Measurements from ENCODE around the gene HOXB8. TPM values are rescaled to one million over a fixed set of nuclear protein-coding genes. Genes with fewer than 3 reads are reported as not detected.

Gene HOXB8
- total and polyA plus RNA-seq, 10 of the 15 experiments (the other 5 are each of a cell fraction or from before 2014, with no cell fraction given), result 0.21 TPM; not detected in 9

- peaks cover 16 to 38% of the 10 kb centered on the region in 2 experiments for H3K27me3 ChIP-seq (replicated peaks in 1 of 2; ENCODE audit: control insufficient read depth in 2 of 2, insufficient read depth in 2 of 2, low read length in 1 of 2)
- ATAC-seq, result no peak
- ChIA-PET POLR2A (interaction anchor here (0.6 to 1.7 kb wide), 5 partner anchors 8 to 488 kb away, joined by 3 to 11 read pairs (median 7); partner anchors contain the start of gene HOXB5), CTCF (interaction anchor here (0.6 to 1.9 kb wide), 12 partner anchors 8 to 583 kb away, joined by 3 to 7 read pairs (median 4); partner anchors contain the start of gene HOXB7), RAD21 (ENCODE audit: unreplicated experiment) (interaction anchor here (0.6 to 2.1 kb wide), 10 partner anchors 9 to 576 kb away, joined by 3 to 8 read pairs (median 3); partner anchors contain the start of genes HOXB5 and HOXB9), SMC1A (ENCODE audit: uncharacterized antibody, unreplicated experiment) (interaction anchor here (0.9 to 2.3 kb wide), 5 partner anchors 9 to 344 kb away, joined by 3 to 8 read pairs (median 5); partner anchors contain the start of gene HOXB8)
- no peak overlapping the region for H3K9ac ChIP-seq (ENCODE audit: control insufficient read depth, insufficient read depth, low read length)
- in situ Hi-C loops (cut with MboI) (no loop called here), intact Hi-C loops (cut with micrococcal nuclease; ENCODE audit: unreplicated experiment) (no loop called here)
- no peaks in the 10 kb centered on the region for H3K79me2 ChIP-seq (ENCODE audit: control insufficient read depth, insufficient read depth, low read length)
- no TSS peak for BruUV-seq (replicated peaks)
- peaks cover 6% of the 10 kb centered on the region; the same call in 1 of the 2 replicates for H3K4me1 ChIP-seq (ENCODE audit: control insufficient read depth, insufficient read depth, low read length)
- FAIRE-seq, result no peak
- H3K4me3 ChIP-seq, result no peak overlapping the region
- H3K4me2 ChIP-seq (ENCODE audit: control insufficient read depth, insufficient read depth), result no peak overlapping the region
- H4K20me1 ChIP-seq (ENCODE audit: control insufficient read depth, insufficient read depth), result no peaks in the 10 kb centered on the region
- H3K27ac ChIP-seq (ENCODE audit: control insufficient read depth, insufficient read depth), result no peak overlapping the region
- DNase-seq (ENCODE audit: low read depth, low spot score), result no peak
- 28% methylated on average over 35 of the region's 35 CpGs for WGBS (ENCODE audit: insufficient coverage, insufficient replicate concordance, low lambda C conversion rate, missing lambda C conversion rate)
- H3K36me3 ChIP-seq (ENCODE audit: control insufficient read depth in 2 of 2, insufficient read depth in 2 of 2, low read length in 1 of 2), result no peaks in the 10 kb centered on the region
- no peaks in the 10 kb centered on the region for H3K9me3 ChIP-seq (replicated peaks; ENCODE audit: control insufficient read depth, insufficient read depth, low read length)
- H2AFZ ChIP-seq (ENCODE audit: control insufficient read depth, low read depth, low read length), result no peak overlapping the region
- no peak for TF ChIP-seq MTA2 (IDR thresholded peaks at IDR 0.05; ENCODE audit: low read depth)
- TF ChIP-seq, protein P1, sequence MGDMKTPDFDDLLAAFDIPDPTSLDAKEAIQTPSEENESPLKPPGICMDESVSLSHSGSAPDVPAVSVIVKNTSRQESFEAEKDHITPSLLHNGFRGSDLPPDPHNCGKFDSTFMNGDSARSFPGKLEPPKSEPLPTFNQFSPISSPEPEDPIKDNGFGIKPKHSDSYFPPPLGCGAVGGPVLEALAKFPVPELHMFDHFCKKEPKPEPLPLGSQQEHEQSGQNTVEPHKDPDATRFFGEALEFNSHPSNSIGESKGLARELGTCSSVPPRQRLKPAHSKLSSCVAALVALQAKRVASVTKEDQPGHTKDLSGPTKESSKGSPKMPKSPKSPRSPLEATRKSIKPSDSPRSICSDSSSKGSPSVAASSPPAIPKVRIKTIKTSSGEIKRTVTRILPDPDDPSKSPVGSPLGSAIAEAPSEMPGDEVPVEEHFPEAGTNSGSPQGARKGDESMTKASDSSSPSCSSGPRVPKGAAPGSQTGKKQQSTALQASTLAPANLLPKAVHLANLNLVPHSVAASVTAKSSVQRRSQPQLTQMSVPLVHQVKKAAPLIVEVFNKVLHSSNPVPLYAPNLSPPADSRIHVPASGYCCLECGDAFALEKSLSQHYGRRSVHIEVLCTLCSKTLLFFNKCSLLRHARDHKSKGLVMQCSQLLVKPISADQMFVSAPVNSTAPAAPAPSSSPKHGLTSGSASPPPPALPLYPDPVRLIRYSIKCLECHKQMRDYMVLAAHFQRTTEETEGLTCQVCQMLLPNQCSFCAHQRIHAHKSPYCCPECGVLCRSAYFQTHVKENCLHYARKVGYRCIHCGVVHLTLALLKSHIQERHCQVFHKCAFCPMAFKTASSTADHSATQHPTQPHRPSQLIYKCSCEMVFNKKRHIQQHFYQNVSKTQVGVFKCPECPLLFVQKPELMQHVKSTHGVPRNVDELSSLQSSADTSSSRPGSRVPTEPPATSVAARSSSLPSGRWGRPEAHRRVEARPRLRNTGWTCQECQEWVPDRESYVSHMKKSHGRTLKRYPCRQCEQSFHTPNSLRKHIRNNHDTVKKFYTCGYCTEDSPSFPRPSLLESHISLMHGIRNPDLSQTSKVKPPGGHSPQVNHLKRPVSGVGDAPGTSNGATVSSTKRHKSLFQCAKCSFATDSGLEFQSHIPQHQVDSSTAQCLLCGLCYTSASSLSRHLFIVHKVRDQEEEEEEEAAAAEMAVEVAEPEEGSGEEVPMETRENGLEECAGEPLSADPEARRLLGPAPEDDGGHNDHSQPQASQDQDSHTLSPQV (IDR thresholded peaks at IDR 0.05), result no peak
- TF ChIP-seq HDAC6 (IDR thresholded peaks at IDR 0.05; ENCODE audit: unreplicated experiment), result no peak
- TF ChIP-seq, protein P2, sequence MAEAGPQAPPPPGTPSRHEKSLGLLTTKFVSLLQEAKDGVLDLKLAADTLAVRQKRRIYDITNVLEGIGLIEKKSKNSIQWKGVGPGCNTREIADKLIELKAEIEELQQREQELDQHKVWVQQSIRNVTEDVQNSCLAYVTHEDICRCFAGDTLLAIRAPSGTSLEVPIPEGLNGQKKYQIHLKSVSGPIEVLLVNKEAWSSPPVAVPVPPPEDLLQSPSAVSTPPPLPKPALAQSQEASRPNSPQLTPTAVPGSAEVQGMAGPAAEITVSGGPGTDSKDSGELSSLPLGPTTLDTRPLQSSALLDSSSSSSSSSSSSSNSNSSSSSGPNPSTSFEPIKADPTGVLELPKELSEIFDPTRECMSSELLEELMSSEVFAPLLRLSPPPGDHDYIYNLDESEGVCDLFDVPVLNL (IDR thresholded peaks at IDR 0.05; ENCODE audit: low read depth, low read length), result no peak
- no peak for TF ChIP-seq CBX3 (IDR thresholded peaks at IDR 0.05; ENCODE audit: borderline replicate concordance, low read depth)
- TF ChIP-seq FOXK2 (IDR thresholded peaks at IDR 0.05), result no peak
- no peak for TF ChIP-seq ATF2 (IDR thresholded peaks at IDR 0.05; ENCODE audit: low read length)
- no peak for TF ChIP-seq MLLT1 (IDR thresholded peaks at IDR 0.05)
- no peak for TF ChIP-seq STAT3 (IDR thresholded peaks at IDR 0.05; ENCODE audit: low read depth, low read length)
- TF ChIP-seq BHLHE40 (IDR thresholded peaks at IDR 0.05; ENCODE audit: borderline replicate concordance in 1 of 2, low read depth in 2 of 2, low read length in 1 of 2), result no peak
- no peak for TF ChIP-seq SUZ12 (IDR thresholded peaks at IDR 0.05; ENCODE audit: unreplicated experiment)
- TF ChIP-seq EGR1 (IDR thresholded peaks at IDR 0.05; ENCODE audit: borderline replicate concordance in 1 of 2, low read depth in 2 of 2, low read length in 2 of 2), result no peak
- TF ChIP-seq HDAC2 (IDR thresholded peaks at IDR 0.05), result no peak
- no peak for TF ChIP-seq SIX5 (IDR thresholded peaks at IDR 0.05; ENCODE audit: low read depth, low read length, severe bottlenecking)
Measured at GRCh38 chr17:48601539-48602425, 13.3 kb downstream of the HOXB8 start.
